GM18909 (cell line): Measurements from ENCODE around the gene COA4.

Experiments
- ATAC-seq: cut with Tn5 transposase; IDR thresholded peaks from one replicate; pipeline ENCODE4 v1.9.1; 2021; ENCODE audit warnings: mild to moderate bottlenecking; ENCODE audit not compliant: unreplicated experiment, poor library complexity

The COA4 gene

DNA sequence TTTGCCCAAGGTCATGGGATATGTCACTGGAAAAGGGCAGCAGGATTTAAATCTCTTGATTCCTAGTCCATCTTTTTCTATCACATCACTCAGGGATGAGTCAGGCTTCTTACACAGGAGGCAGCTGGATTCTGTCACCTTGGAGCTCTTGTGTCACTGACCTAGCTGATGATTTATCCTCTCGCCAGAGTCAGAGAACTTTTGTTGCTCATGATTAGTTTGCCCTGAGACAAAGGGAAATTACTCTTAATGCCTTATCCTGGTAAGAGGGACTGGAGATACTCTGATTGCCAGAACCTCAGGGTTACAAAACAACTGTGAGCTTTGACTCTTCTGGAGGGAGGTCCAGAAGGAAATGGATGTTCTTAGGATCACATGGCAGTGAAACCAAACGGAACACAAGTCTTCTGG is 10.1 kb downstream of the COA4 start:
- ATAC-seq = no peak

DNA sequence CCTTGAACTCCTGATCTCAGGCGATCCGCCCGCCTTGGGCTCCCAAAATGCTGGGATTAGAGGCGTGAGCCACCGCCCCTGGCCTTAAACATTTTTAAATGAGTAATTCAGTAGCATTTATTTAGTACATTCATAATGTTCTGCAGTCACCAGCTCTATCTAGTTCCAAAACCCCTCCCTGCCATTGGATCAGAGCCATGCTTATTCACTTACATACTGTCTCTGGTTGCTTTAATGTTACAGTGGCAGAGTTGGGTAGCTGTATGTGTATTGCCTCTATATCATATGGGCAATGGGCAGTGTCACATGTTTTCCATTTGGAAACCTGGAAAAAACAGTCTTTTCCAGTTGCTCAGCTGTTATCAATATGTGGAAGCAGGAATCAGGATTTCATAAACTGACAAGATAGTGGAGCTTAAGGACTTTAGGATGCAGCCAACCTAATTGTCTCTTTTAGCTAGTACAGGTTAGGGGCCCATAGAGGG is 10.5 kb downstream of the COA4 start:
- no peak for ATAC-seq

DNA sequence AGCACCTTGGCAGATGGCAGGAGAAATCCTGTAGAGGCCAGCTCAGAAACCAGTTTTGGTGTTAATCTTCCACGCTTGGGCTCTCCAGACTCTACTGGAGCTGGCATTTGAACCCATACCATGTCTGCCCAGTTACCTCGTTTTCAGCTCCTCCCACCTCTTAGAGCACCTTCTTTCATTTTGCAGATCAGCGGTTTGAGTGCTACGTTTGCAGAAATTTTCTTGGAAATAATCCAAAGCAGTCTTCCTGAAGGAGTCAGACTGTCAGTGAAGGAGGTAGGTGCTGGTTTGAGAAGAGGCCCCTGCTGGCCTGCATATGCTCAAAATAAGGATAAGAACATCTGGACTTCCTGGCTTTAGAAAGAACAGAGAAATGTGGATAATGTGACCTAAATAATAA is 13.7 kb downstream of the COA4 start:
- ATAC-seq = no peak

- no peak for ATAC-seq
Measured at GRCh38 chr11:73860202-73860601, 16.4 kb downstream of the COA4 start.

- ATAC-seq = no peak
Measured at GRCh38 chr11:73859671-73860070, 17.0 kb downstream of the COA4 start.

DNA sequence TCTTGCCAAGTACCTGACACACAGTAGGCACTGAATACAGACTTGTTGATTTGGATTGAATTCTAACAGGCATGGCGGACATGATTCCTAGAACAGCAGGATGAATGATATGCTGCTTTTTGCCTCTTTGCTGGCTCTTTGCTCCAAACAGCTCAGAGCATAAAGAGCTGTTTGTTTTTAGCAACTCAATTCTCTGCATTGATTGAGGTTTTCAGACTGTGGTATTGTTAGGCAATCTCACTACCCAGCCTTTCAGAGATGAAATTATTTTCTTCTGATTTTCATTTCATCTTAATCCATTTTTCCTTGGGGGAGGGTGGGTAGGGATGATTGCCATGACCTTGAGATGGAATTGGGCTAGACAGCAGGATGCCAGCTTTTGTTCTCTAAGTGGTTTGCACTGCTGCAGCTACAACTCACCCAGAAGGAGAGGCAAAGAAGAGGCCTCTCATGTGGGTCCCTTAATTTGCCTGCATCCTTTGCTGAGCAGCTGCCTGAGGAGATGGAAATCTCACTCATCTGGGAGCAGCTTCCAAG is 20.5 kb downstream of the COA4 start:
- no peak for ATAC-seq

- no peak for ATAC-seq
Measured at GRCh38 chr11:73854680-73855079, 22.0 kb downstream of the COA4 start.

GRCh38 chr11:73852049-73852448 is 24.6 kb downstream of the COA4 start:
- ATAC-seq = no peak

- ATAC-seq = no peak
Measured at GRCh38 chr11:73851046-73851764, 25.4 kb downstream of the COA4 start.

- ATAC-seq = no peak
Measured at GRCh38 chr11:73839123-73839457, 37.6 kb downstream of the COA4 start.

GRCh38 chr11:73838443-73839122 is 38.1 kb downstream of the COA4 start:
- ATAC-seq = no peak

- ATAC-seq = no peak
Measured at GRCh38 chr11:73833067-73833466, 43.6 kb downstream of the COA4 start.

GRCh38 chr11:73830261-73830660 is 46.4 kb downstream of the COA4 start:
- no peak for ATAC-seq
